ENCODE measurements around the gene KNDC1. TPM values are rescaled to one million over a fixed set of nuclear protein-coding genes. Genes with fewer than 3 reads are reported as not detected.
"Not testable (repeated sequence)": the region's sequence is repeated elsewhere in the genome, so short reads cannot be mapped to it uniquely, and the experiment has no call there.

KNDC1 gene
- total RNA-seq, 1 donor from 2014 or later, result 4.8 TPM

GRCh38 chr10:133126431-133127290 is 33.4 kb upstream of the KNDC1 start:
- DNase-seq (ENCODE audit: low spot score), result no peak

GRCh38 chr10:133127291-133128125 is 32.5 kb upstream of the KNDC1 start:
- DNase-seq (ENCODE audit: low spot score), result no peak

- no peak for DNase-seq (ENCODE audit: low spot score)
Observed at GRCh38 chr10:133128126-133129070, 31.6 kb upstream of the KNDC1 start.

- no peak for DNase-seq (ENCODE audit: low spot score)
Observed at GRCh38 chr10:133129071-133129858, 30.8 kb upstream of the KNDC1 start.

GRCh38 chr10:133129859-133130495 is 30.0 kb upstream of the KNDC1 start:
- DNase-seq (ENCODE audit: low spot score), result no peak

- no peak for DNase-seq (ENCODE audit: low spot score)
Observed at GRCh38 chr10:133130602-133131001, 29.4 kb upstream of the KNDC1 start.

GRCh38 chr10:133131053-133131452 is 29.0 kb upstream of the KNDC1 start:
- DNase-seq (ENCODE audit: low spot score), result no peak

- no peak for DNase-seq (ENCODE audit: low spot score)
Observed at GRCh38 chr10:133131734-133132472, 28.1 kb upstream of the KNDC1 start.

GRCh38 chr10:133132473-133133291 is 27.3 kb upstream of the KNDC1 start:
- no peak for DNase-seq (ENCODE audit: low spot score)

GRCh38 chr10:133133471-133134231 is 26.4 kb upstream of the KNDC1 start:
- DNase-seq (ENCODE audit: low spot score), result no peak

GRCh38 chr10:133134411-133135115 is 25.5 kb upstream of the KNDC1 start:
- DNase-seq (ENCODE audit: low spot score), result no peak

GRCh38 chr10:133135116-133135465 is 24.9 kb upstream of the KNDC1 start:
- DNase-seq (ENCODE audit: low spot score), result no peak

GRCh38 chr10:133137486-133138145 is 22.4 kb upstream of the KNDC1 start:
- not testable (repeated sequence) for DNase-seq (ENCODE audit: low spot score)

GRCh38 chr10:133139551-133140065 is 20.4 kb upstream of the KNDC1 start:
- no peak for DNase-seq (ENCODE audit: low spot score)

GRCh38 chr10:133140417-133141143 is 19.4 kb upstream of the KNDC1 start:
- DNase-seq (ENCODE audit: low spot score), result no peak
